Tibial nerve (tissue), 4 donors: ENCODE data around the gene ZFP37.
"Not testable (repeated sequence)": the region's sequence is repeated elsewhere in the genome, so short reads cannot be mapped to it uniquely, and the experiment has no call there.

ENCODE experiments used
- CTCF ChIP-seq, 5 experiments: fragments of 200-600 bp in 3 of 5; fragments of 450-650 bp in 2 of 5; sonication (generic) in 3 of 5; IDR thresholded peaks; one replicate each; pipeline ENCODE4 v1.5.1; 2016 to 2019; ENCODE audit warnings: antibody characterized with exemption in 5 of 5, mild to moderate bottlenecking in 3 of 5, moderate library complexity in 2 of 5
- EP300 ChIP-seq, 2 donors: sonication (generic); formaldehyde crosslinking; IDR thresholded peaks; one replicate each; pipeline ENCODE4 v1.6.1; 2017; ENCODE audit warnings: antibody characterized with exemption in 2 of 2, mild to moderate bottlenecking in 1 of 2
- POLR2A ChIP-seq, 2 donors: fragments of 450-650 bp; IDR thresholded peaks; one replicate each; pipeline ENCODE4 v1.6.1; 2017; ENCODE audit warnings: antibody characterized with exemption in 2 of 2, mild to moderate bottlenecking in 2 of 2, moderate library complexity in 2 of 2

- not testable (repeated sequence) for TF ChIP-seq CTCF, POLR2A, EP300 (IDR thresholded peaks at IDR 0.05)
Measured at GRCh38 chr9:113062932-113063310, 6.4 kb upstream of the ZFP37 start.
